Measurements from ENCODE around the gene DDX6.

Gene DDX6

DNA sequence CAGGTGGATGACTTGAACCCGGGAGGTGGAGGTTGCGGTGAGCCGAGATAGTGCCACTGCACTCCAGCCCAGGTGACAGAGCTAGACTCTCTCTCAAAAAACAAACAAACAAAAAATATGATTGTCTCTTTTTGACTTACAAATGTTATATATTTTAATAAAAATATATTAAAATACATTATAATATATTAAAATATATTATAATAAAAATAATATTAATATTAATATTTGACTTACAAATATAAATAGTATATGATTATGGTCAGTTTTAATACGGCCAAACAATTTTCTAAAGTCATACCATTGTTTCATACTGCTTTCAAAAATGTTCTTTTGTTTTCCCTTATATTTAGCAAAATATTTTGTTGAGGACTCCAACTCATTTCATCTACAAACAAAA, 27.2 kb upstream of the DDX6 start:
- Histone ChIP-seq H3K4me3 (ENCODE audit: low read length in 2 of 2) (no peak overlapping the region), H3K4me1 (ENCODE audit: control insufficient read depth, insufficient read depth, low read length) (peaks cover 9% of the 10 kb centered on the region), H3K9me3 (ENCODE audit: control insufficient read depth in 2 of 2, low read length in 2 of 2) (no peaks in the 10 kb centered on the region), H3K36me3 (ENCODE audit: control insufficient read depth in 2 of 2, insufficient read depth in 2 of 2, low read length in 2 of 2) (no peaks in the 10 kb centered on the region), H3K27ac (ENCODE audit: low read length) (no peak overlapping the region), H3K27me3 (ENCODE audit: control insufficient read depth in 1 of 2, insufficient read depth in 2 of 2, low read length in 2 of 2) (no peaks in the 10 kb centered on the region), H3K9ac (ENCODE audit: low read length in 2 of 2) (no peak overlapping the region)

DNA sequence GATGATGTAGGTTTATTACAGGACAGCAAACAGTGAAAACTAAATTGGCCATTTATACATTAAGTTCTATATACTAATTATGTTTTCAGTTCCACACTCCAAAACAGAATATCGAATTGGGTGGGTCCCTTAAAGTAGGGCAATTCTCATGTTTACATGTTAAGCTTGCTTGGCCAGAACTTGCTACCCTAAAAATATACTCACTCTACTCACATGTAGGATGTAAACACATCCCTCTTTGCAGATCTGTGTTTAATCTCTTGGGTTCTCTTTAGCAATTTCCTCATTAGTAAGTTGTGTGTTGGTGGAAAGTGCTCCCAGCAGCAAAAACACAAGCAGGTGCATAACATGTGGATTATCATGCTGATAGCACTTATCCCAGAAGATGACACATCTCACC, 22.6 kb upstream of the DDX6 start:
- Histone ChIP-seq H3K9ac (ENCODE audit: low read length in 2 of 2) (no peak overlapping the region), H3K36me3 (ENCODE audit: control insufficient read depth in 2 of 2, insufficient read depth in 2 of 2, low read length in 2 of 2) (no peaks in the 10 kb centered on the region), H3K9me3 (ENCODE audit: control insufficient read depth in 2 of 2, low read length in 2 of 2) (no peaks in the 10 kb centered on the region), H3K4me3 (ENCODE audit: low read length in 2 of 2) (no peak overlapping the region), H3K27me3 (ENCODE audit: control insufficient read depth in 1 of 2, insufficient read depth in 2 of 2, low read length in 2 of 2) (no peaks in the 10 kb centered on the region), H3K27ac (ENCODE audit: low read length) (no peak overlapping the region), H3K4me1 (ENCODE audit: control insufficient read depth, insufficient read depth, low read length) (no peaks in the 10 kb centered on the region)

DNA sequence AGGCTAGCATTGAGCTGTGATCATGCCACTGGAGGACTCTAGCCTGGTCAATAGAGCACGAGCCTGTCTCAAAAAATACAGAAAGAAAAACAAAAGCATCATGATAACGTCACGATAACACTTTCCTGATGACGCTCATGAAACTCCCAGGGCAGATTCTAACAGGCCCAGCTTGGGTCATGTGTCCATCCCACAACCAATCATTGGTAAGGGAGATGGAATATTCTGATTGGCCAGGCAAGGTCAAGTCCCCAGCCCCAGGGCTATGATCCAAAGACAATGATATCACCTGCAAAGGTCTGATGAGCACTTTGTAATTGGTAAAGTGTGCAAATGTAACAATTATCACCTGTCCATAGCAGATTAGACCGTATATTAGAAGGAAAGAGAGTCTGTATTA, 21.5 kb upstream of the DDX6 start:
- Histone ChIP-seq H3K9ac (ENCODE audit: low read length in 2 of 2) (no peak overlapping the region), H3K27ac (ENCODE audit: low read length) (no peak overlapping the region), H3K9me3 (ENCODE audit: control insufficient read depth in 2 of 2, low read length in 2 of 2) (no peaks in the 10 kb centered on the region), H3K4me1 (ENCODE audit: control insufficient read depth, insufficient read depth, low read length) (no peaks in the 10 kb centered on the region), H3K4me3 (ENCODE audit: low read length in 2 of 2) (no peak overlapping the region), H3K36me3 (ENCODE audit: control insufficient read depth in 2 of 2, insufficient read depth in 2 of 2, low read length in 2 of 2) (no peaks in the 10 kb centered on the region), H3K27me3 (ENCODE audit: control insufficient read depth in 1 of 2, insufficient read depth in 2 of 2, low read length in 2 of 2) (no peaks in the 10 kb centered on the region)

DNA sequence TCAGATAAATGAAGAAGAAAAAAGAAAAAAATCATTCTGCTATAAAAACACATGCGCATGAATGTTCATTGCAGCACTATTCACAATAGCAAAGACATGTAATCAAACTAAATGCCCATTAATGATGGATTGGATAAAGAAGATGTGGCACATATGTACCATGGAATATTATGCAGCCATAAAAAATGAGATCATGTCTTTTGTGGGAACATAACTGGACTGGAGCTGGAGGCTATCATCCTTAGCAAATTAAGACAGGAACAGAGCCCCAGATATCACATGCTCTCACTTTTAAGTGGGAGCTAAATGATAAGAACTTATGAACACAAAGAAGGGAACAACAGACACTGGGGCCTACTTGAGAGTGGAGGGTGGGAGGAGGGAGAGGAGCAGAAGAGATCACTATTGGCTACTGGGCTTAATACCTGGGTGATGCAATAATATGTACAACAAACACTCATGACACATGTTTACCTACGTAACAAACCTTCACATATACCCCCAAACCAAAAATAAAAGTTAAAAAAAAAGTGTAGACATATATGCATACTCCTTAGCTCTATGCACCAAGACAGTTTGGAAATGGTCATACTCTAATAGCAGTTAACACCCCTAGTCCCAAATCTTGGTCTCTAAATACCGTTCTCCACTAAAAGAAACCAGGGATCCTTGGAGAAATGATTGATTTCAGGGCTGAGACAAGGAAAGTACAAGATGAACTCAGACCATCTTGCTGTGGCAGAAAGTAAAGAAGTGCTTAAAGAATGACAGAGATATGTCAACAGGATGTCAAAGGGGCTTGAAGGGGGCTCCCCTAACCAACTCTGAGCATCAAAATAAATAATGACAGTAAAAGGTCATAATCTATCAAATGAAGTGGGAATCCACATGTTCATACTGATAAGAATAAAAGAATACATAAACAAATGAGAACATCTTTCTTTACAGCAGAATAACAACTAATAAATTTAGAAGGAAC, 17.1 kb upstream of the DDX6 start:
- Histone ChIP-seq H3K4me3 (ENCODE audit: low read length in 2 of 2) (no peak overlapping the region), H3K9ac (ENCODE audit: low read length in 2 of 2) (no peak overlapping the region), H3K36me3 (ENCODE audit: control insufficient read depth in 2 of 2, insufficient read depth in 2 of 2, low read length in 2 of 2) (no peaks in the 10 kb centered on the region), H3K27me3 (ENCODE audit: control insufficient read depth in 1 of 2, insufficient read depth in 2 of 2, low read length in 2 of 2) (no peaks in the 10 kb centered on the region), H3K4me1 (ENCODE audit: control insufficient read depth, insufficient read depth, low read length) (no peaks in the 10 kb centered on the region), H3K9me3 (ENCODE audit: control insufficient read depth in 2 of 2, low read length in 2 of 2) (no peaks in the 10 kb centered on the region), H3K27ac (ENCODE audit: low read length) (no peak overlapping the region)

- Histone ChIP-seq H3K4me3 (ENCODE audit: low read length in 2 of 2) (no peak overlapping the region), H3K27me3 (ENCODE audit: control insufficient read depth in 1 of 2, insufficient read depth in 2 of 2, low read length in 2 of 2) (no peaks in the 10 kb centered on the region)
Measured at GRCh38 chr11:118806400-118806799, 15.4 kb upstream of the DDX6 start.

GRCh38 chr11:118804094-118804493, 13.1 kb upstream of the DDX6 start:
- no peaks in the 10 kb centered on the region for H3K36me3 ChIP-seq (ENCODE audit: control insufficient read depth in 2 of 2, insufficient read depth in 2 of 2, low read length in 2 of 2)
- H3K27ac ChIP-seq (ENCODE audit: low read length), result no peak overlapping the region
- no peaks in the 10 kb centered on the region for H3K4me1 ChIP-seq (ENCODE audit: control insufficient read depth, insufficient read depth, low read length)
- H3K9me3 ChIP-seq (ENCODE audit: control insufficient read depth in 2 of 2, low read length in 2 of 2), result no peaks in the 10 kb centered on the region
- no peak overlapping the region for H3K9ac ChIP-seq (ENCODE audit: low read length in 2 of 2)
- no peaks in the 10 kb centered on the region for H3K27me3 ChIP-seq (ENCODE audit: control insufficient read depth in 1 of 2, insufficient read depth in 2 of 2, low read length in 2 of 2)
- no peak overlapping the region for H3K4me3 ChIP-seq (ENCODE audit: low read length in 2 of 2)

More at GRCh38 chr11:118806400-118806799, 15.4 kb upstream of the DDX6 start:
- Histone ChIP-seq H3K4me1 (ENCODE audit: control insufficient read depth, insufficient read depth, low read length) (no peaks in the 10 kb centered on the region), H3K9me3 (ENCODE audit: control insufficient read depth in 2 of 2, low read length in 2 of 2) (no peaks in the 10 kb centered on the region), H3K9ac (ENCODE audit: low read length in 2 of 2) (no peak overlapping the region), H3K36me3 (ENCODE audit: control insufficient read depth in 2 of 2, insufficient read depth in 2 of 2, low read length in 2 of 2) (no peaks in the 10 kb centered on the region), H3K27ac (ENCODE audit: low read length) (no peak overlapping the region)

- Histone ChIP-seq H3K4me3 (ENCODE audit: low read length in 2 of 2) (no peak overlapping the region), H3K27me3 (ENCODE audit: control insufficient read depth in 1 of 2, insufficient read depth in 2 of 2, low read length in 2 of 2) (no peaks in the 10 kb centered on the region), H3K9ac (ENCODE audit: low read length in 2 of 2) (no peak overlapping the region), H3K27ac (ENCODE audit: low read length) (no peak overlapping the region), H3K4me1 (ENCODE audit: control insufficient read depth, insufficient read depth, low read length) (no peaks in the 10 kb centered on the region), H3K9me3 (ENCODE audit: control insufficient read depth in 2 of 2, low read length in 2 of 2) (no peaks in the 10 kb centered on the region), H3K36me3 (ENCODE audit: control insufficient read depth in 2 of 2, insufficient read depth in 2 of 2, low read length in 2 of 2) (no peaks in the 10 kb centered on the region)
Measured at GRCh38 chr11:118799372-118799771, 8.4 kb upstream of the DDX6 start.

DNA sequence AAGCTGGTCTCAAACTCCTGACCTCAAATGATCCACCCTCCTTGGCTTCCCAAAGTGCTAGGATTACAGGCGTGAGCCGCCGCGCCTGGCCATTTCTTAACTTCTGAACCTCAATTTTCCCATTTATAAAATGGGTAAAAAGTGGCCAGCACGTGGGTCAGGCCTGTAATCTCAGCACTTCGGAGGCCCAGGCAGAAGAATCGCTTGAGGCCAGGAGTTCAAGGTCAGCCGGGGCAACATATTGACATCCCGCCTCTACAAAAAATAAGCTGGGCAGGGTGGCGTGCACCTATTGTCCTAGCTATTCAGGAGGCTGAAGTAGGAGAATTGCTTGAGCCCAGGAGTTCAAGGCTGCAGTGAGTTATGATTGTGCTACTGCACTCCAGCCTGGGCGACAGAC, 6.5 kb upstream of the DDX6 start:
- no peaks in the 10 kb centered on the region for H3K27me3 ChIP-seq (ENCODE audit: control insufficient read depth in 1 of 2, insufficient read depth in 2 of 2, low read length in 2 of 2)
- H3K4me3 ChIP-seq (ENCODE audit: low read length in 2 of 2), result no peak overlapping the region
- no peaks in the 10 kb centered on the region for H3K9me3 ChIP-seq (ENCODE audit: control insufficient read depth in 2 of 2, low read length in 2 of 2)
- H3K27ac ChIP-seq (ENCODE audit: low read length), result no peak overlapping the region
- H3K4me1 ChIP-seq (ENCODE audit: control insufficient read depth, insufficient read depth, low read length), result peaks cover 5% of the 10 kb centered on the region
- no peak overlapping the region for H3K9ac ChIP-seq (ENCODE audit: low read length in 2 of 2)
- no peaks in the 10 kb centered on the region for H3K36me3 ChIP-seq (ENCODE audit: control insufficient read depth in 2 of 2, insufficient read depth in 2 of 2, low read length in 2 of 2)

DNA sequence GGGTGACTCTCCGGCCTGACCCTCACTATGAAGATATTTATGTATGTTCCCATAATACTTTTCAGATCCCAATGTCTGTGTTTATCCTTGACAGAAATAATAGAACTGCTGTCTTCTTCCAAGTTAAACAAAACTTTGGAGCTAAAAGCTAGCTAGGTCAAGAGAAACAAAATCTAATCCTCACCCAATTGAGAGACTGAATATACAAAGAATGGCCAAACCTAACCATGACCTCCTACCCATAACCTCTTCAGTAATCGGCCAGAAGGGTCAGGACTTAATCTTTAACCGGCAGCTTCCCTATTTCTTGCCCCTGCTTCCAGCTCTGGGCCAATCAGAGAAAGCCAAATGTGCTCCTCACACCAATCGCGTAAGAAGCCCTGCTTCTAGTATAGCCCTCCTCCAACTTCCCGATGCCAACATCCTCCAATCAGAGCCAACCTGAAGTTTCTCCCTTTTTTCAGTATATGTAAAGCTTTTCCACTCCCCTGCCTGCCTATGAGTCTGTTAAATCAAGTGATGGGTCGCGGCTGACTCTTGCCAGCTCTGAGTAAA, 1.7 kb upstream of the DDX6 start:
- H3K9me3 ChIP-seq (ENCODE audit: control insufficient read depth in 2 of 2, low read length in 2 of 2), result no peaks in the 10 kb centered on the region
- peak overlapping the region; percentile 99 for H3K27ac ChIP-seq (ENCODE audit: low read length)
- H3K27me3 ChIP-seq (ENCODE audit: control insufficient read depth in 1 of 2, insufficient read depth in 2 of 2, low read length in 2 of 2), result no peaks in the 10 kb centered on the region
- H3K36me3 ChIP-seq (ENCODE audit: control insufficient read depth in 2 of 2, insufficient read depth in 2 of 2, low read length in 2 of 2), result no peaks in the 10 kb centered on the region
- H3K4me3 ChIP-seq (ENCODE audit: low read length in 2 of 2), result peak overlapping the region; percentile 91 to 94
- H3K9ac ChIP-seq (ENCODE audit: low read length in 2 of 2), result peak overlapping the region; percentile 99 to 100
- peaks cover 16% of the 10 kb centered on the region for H3K4me1 ChIP-seq (ENCODE audit: control insufficient read depth, insufficient read depth, low read length)

- H3K4me3 ChIP-seq (ENCODE audit: low read length in 2 of 2), result peak overlapping the region; percentile 91 to 94
- no peaks in the 10 kb centered on the region for H3K36me3 ChIP-seq (ENCODE audit: control insufficient read depth in 2 of 2, insufficient read depth in 2 of 2, low read length in 2 of 2)
- H3K4me1 ChIP-seq (ENCODE audit: control insufficient read depth, insufficient read depth, low read length), result peaks cover 16% of the 10 kb centered on the region
- peak overlapping the region; percentile 99 for H3K27ac ChIP-seq (ENCODE audit: low read length)
- H3K9me3 ChIP-seq (ENCODE audit: control insufficient read depth in 2 of 2, low read length in 2 of 2), result no peaks in the 10 kb centered on the region
- no peaks in the 10 kb centered on the region for H3K27me3 ChIP-seq (ENCODE audit: control insufficient read depth in 1 of 2, insufficient read depth in 2 of 2, low read length in 2 of 2)
- peak overlapping the region; percentile 99 to 100 for H3K9ac ChIP-seq (ENCODE audit: low read length in 2 of 2)
Measured at GRCh38 chr11:118791961-118792569, 1.1 kb upstream of the DDX6 start.

Data from stomach smooth muscle (tissue), 2 donors.